Right lobe of liver (tissue), 4 donors: ENCODE results near the gene CYP3A4.

Experiments used
- CTCF ChIP-seq, 4 donors: fragments of 200-600 bp in 3 of 4; fragments of 450-650 bp in 1 of 4; IDR thresholded peaks; one replicate each; pipeline versions ENCODE4 v1.5.1 to v1.8.0; 2016 to 2022; ENCODE audit warnings: antibody characterized with exemption in 4 of 4, mild to moderate bottlenecking in 2 of 4
- POLR2A ChIP-seq: fragments of 450-650 bp; IDR thresholded peaks from one replicate; pipeline ENCODE4 v1.6.1; 2017; ENCODE audit warnings: antibody characterized with exemption, mild to moderate bottlenecking
- donor health status: DM: no; HTN: no; CAD: no.
- donor health status: DM: no; HTN: no; CAD: no.
- donor health status: DM: no; HTN: yes; CAD: no.

GRCh38 chr7:99792967-99793366, 9.0 kb upstream of the CYP3A4 start:
- TF ChIP-seq CTCF (IDR thresholded peaks at IDR 0.05) (no peak), POLR2A (no peak)
